HepG2 (cell line): ENCODE measurements around the gene URM1. TPM values are rescaled to one million over a fixed set of nuclear protein-coding genes. Genes with fewer than 3 reads are reported as not detected.

Source experiments
- ATAC-seq: fragments of 200-7000 bp; cut with Tn5 transposase; 3 replicates; pipeline ENCODE4 v1.9.1; 2020; ENCODE audit warnings: mild to moderate bottlenecking, moderate library complexity
- BruUV-seq: library from RNA; stranded (reverse); fragments of 400-500 nt; replicated peaks from 2 replicates; lab custom pipeline; 2021; lab: Mats Ljungman, UMichigan
- CTCF ChIA-PET: fragments of 300-600 bp; formaldehyde crosslinking; extraction: SDS; loops from one replicate; lab custom pipeline; 2021; ENCODE audit warnings: low total read pairs, inconsistent platforms, low intra/inter-chr PET ratio; lab: Yijun Ruan, JAX
- POLR2A ChIA-PET: fragments of 350-600 bp; sonication (Branson Sonifier 250); formaldehyde crosslinking; loops from one replicate; lab custom pipeline; 2020; ENCODE audit warnings: antibody characterized with exemption, inconsistent platforms; lab: Yijun Ruan, JAX
- DNase-seq: peaks from one replicate; pipeline ENCODE4 v3.0.0-alpha.2; 2015; ENCODE audit warnings: low spot score
- FAIRE-seq: peaks from 3 replicates; lab custom pipeline; 2011; peaks lifted over from hg19 to GRCh38; lab: Jason Lieb, UNC
- H2AFZ ChIP-seq: one replicate; pipeline ENCODE4 v1.6.1; 2011; ENCODE audit warnings: low read length, inconsistent platforms
- H3K27ac ChIP-seq: fragments of 300-600 bp; 3 replicates; pipeline ENCODE4 v1.8.0; 2011; ENCODE audit warnings: mixed run types, mild to moderate bottlenecking, mixed read lengths, low read length, inconsistent platforms; ENCODE audit not compliant: insufficient read depth; ENCODE audit errors: extremely low read length
- H3K27me3 ChIP-seq, 2 experiments: fragments of 200-600 bp in 1 of 2; 2 replicates in 1 of 2; 3 replicates in 1 of 2; pipeline versions ENCODE4 v1.6.0 to v1.8.0; 2011; ENCODE audit warnings: low read length in 2 of 2, mild to moderate bottlenecking in 2 of 2, moderate library complexity in 2 of 2, inconsistent platforms in 1 of 2; ENCODE audit not compliant: insufficient read depth in 2 of 2, control insufficient read depth in 1 of 2
- H3K36me3 ChIP-seq, 2 experiments: fragments of 200-600 bp in 1 of 2; replicated peaks in 1 of 2; 2 replicates in 1 of 2; 3 replicates in 1 of 2; pipeline versions ENCODE4 v1.5.1 to v1.8.0; 2011; ENCODE audit warnings: low read length in 2 of 2, inconsistent platforms in 1 of 2; ENCODE audit not compliant: insufficient read depth in 2 of 2, control insufficient read depth in 1 of 2
- H3K4me1 ChIP-seq: 2 replicates; pipeline ENCODE4 v1.5.1; 2012; ENCODE audit warnings: low read length, inconsistent platforms; ENCODE audit not compliant: insufficient read depth
- H3K4me2 ChIP-seq: 2 replicates; pipeline ENCODE4 v1.6.0; 2011; ENCODE audit warnings: low read depth, low read length, inconsistent platforms
- H3K4me3 ChIP-seq, 3 experiments: fragments of 200-600 bp in 1 of 3; sonication (generic), shearing (Covaris generic) in 1 of 3; replicated peaks in 1 of 3; 2 replicates each; pipeline ENCODE4 v1.5.1; 2011 to 2016; ENCODE audit warnings: low read length in 3 of 3, inconsistent platforms in 2 of 3, low read depth in 2 of 3, mild to moderate bottlenecking in 2 of 3, control low read depth in 1 of 3, mixed read lengths in 1 of 3; ENCODE audit not compliant: insufficient read depth in 1 of 3
- H3K79me2 ChIP-seq: one replicate; pipeline ENCODE4 v1.6.1; 2011; ENCODE audit warnings: low read length, inconsistent platforms; ENCODE audit not compliant: insufficient read depth
- H3K9ac ChIP-seq: 2 replicates; pipeline ENCODE4 v1.6.0; 2011; ENCODE audit warnings: mild to moderate bottlenecking, low read depth, low read length, inconsistent platforms; ENCODE audit not compliant: insufficient read depth
- H3K9me3 ChIP-seq: 2 replicates; pipeline ENCODE4 v1.5.1; 2012; ENCODE audit warnings: mild to moderate bottlenecking, low read length
- H4K20me1 ChIP-seq: 2 replicates; pipeline ENCODE4 v1.6.0; 2011; ENCODE audit warnings: inconsistent platforms, mild to moderate bottlenecking, low read length, moderate library complexity; ENCODE audit not compliant: insufficient read depth
- JDP2 ChIP-seq: sonication (generic); formaldehyde crosslinking; IDR thresholded peaks from 2 replicates; pipeline ENCODE4 v1.8.1; 2022; ENCODE audit warnings: missing genetic modification reagents, borderline replicate concordance
- MXI1 ChIP-seq: IDR thresholded peaks from 3 replicates; pipeline ENCODE4 v1.6.1; 2012; ENCODE audit warnings: low read depth, low read length, inconsistent platforms, borderline replicate concordance
- RARA ChIP-seq: IDR thresholded peaks from 2 replicates; pipeline ENCODE4 v1.6.1; 2016; ENCODE audit warnings: missing genetic modification reagents, missing compliant biosample characterization
- ZNF574 ChIP-seq: sonication (generic); formaldehyde crosslinking; IDR thresholded peaks from 2 replicates; pipeline ENCODE4 v1.4.0; 2020; ENCODE audit warnings: missing genetic modification reagents
- ZNF792 ChIP-seq: IDR thresholded peaks from 2 replicates; pipeline ENCODE4 v1.6.1; 2016
- WGBS: methylation state at CpG from one replicate; pipeline ENCODE4 v1.1.6; 2017; ENCODE audit warnings: low lambda C conversion rate; 5-methylcytosine and 5-hydroxymethylcytosine counted together
- in situ Hi-C: cut with HindIII; loops from 2 replicates; pipeline ENCODE4 v1.10.0; 2017; ENCODE audit warnings: low pct_unique_long_range_greater_than_20kb; ENCODE audit not compliant: extremely low pct_ligation_motif_present
- intact Hi-C: fragments of 100-400 bp; cut with micrococcal nuclease; formaldehyde crosslinking; loops from one replicate; pipeline ENCODE4 v1.10.0; 2022; ENCODE audit not compliant: unreplicated experiment
- polyA plus RNA-seq, 8 experiments: library from polyadenylated mRNA; depleted of rRNA in 3 of 8; stranded (reverse) in 7 of 8; unstranded in 1 of 8; fragments of >200 nt; fragmentation: Illumina TruSeq in 4 of 8; extraction: Trizol in 4 of 8; gene quantifications; 2 replicates each; pipeline versions ENCODE4 v1.2.1 to v1.2.3, GENCODE V29; 2011 to 2016; ENCODE audit warnings: low read depth in 4 of 8, missing spikeins in 1 of 8, mixed read lengths in 1 of 8; ENCODE audit not compliant: insufficient read depth in 1 of 8
- total RNA-seq, 5 experiments: library from RNA; depleted of rRNA; stranded (reverse); fragments of >200 nt; fragmentation: Illumina TruSeq; extraction: Trizol; gene quantifications; 2 replicates each; pipeline ENCODE4 v1.2.3, GENCODE V29; 2016; ENCODE audit warnings: low read depth in 1 of 5
- TF ChIP-seq, protein P1 (sequence below): sonication (generic); formaldehyde crosslinking; IDR thresholded peaks from 2 replicates; pipeline ENCODE4 v1.5.1; 2020; ENCODE audit warnings: missing genetic modification reagents, mild to moderate bottlenecking, borderline replicate concordance
- TF ChIP-seq, protein P2 (sequence below): sonication (generic); formaldehyde crosslinking; IDR thresholded peaks from 2 replicates; pipeline ENCODE4 v1.8.1; 2022; ENCODE audit warnings: low read depth, mild to moderate bottlenecking, missing genetic modification reagents

Gene URM1
- total and polyA plus RNA-seq, 2 of the 13 experiments (the other 11 are each of a cell fraction or from before 2014, with no cell fraction given): 37.1 to 41.3 TPM

- H4K20me1 ChIP-seq: no peaks in the 10 kb centered on the region
- H3K9ac ChIP-seq: no peak overlapping the region
- DNase-seq (no peak), ATAC-seq (no peak), FAIRE-seq (no peak)
- no peaks in the 10 kb centered on the region for H3K79me2 ChIP-seq
- ChIA-PET POLR2A (no interaction called here), CTCF (no interaction called here)
- BruUV-seq: no TSS peak
- H3K36me3 ChIP-seq: no peaks in the 10 kb centered on the region
- 97% methylated on average over 13 of the region's 15 CpGs for WGBS
- no peak overlapping the region for H3K27ac ChIP-seq
- peaks cover 15% of the 10 kb centered on the region for H3K4me1 ChIP-seq
- H3K4me2 ChIP-seq: no peak overlapping the region
- in situ Hi-C loops: no loop called here
- H3K4me3 ChIP-seq: no peak overlapping the region
- no peaks in the 10 kb centered on the region for H3K9me3 ChIP-seq
- no peak overlapping the region for H2AFZ ChIP-seq
- peaks cover 3% of the 10 kb centered on the region in 2 experiments; a peak in 2 of 5 replicates for H3K27me3 ChIP-seq
- TF ChIP-seq, protein P1, sequence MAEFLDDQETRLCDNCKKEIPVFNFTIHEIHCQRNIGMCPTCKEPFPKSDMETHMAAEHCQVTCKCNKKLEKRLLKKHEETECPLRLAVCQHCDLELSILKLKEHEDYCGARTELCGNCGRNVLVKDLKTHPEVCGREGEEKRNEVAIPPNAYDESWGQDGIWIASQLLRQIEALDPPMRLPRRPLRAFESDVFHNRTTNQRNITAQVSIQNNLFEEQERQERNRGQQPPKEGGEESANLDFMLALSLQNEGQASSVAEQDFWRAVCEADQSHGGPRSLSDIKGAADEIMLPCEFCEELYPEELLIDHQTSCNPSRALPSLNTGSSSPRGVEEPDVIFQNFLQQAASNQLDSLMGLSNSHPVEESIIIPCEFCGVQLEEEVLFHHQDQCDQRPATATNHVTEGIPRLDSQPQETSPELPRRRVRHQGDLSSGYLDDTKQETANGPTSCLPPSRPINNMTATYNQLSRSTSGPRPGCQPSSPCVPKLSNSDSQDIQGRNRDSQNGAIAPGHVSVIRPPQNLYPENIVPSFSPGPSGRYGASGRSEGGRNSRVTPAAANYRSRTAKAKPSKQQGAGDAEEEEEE (CRISPR knock-in tag): no peak
- intact Hi-C loops: no loop called here
Measured at GRCh38 chr9:128424268-128424780, 53.1 kb downstream of the URM1 start.

GRCh38 chr9:128428644-128429512, 57.7 kb downstream of the URM1 start:
- no peaks in the 10 kb centered on the region for H3K79me2 ChIP-seq
- H4K20me1 ChIP-seq: no peaks in the 10 kb centered on the region
- H3K27ac ChIP-seq: no peak overlapping the region
- no peak overlapping the region for H2AFZ ChIP-seq
- ChIA-PET CTCF (no interaction called here), POLR2A (interaction anchor here (0.8 kb wide), 1 partner anchor 8 kb away, joined by 3 read pairs; the partner anchor contains the start of gene CERCAM)
- H3K4me3 ChIP-seq: no peak overlapping the region
- ATAC-seq (no peak; the same call in 2 of the 3 replicates), DNase-seq (no peak), FAIRE-seq (no peak)
- intact Hi-C loops: no loop called here
- 89% methylated on average over 14 of the region's 22 CpGs for WGBS
- H3K9ac ChIP-seq: no peak overlapping the region
- in situ Hi-C loops: no loop called here
- H3K4me2 ChIP-seq: no peak overlapping the region
- H3K36me3 ChIP-seq: no peaks in the 10 kb centered on the region
- H3K4me1 ChIP-seq: no peaks in the 10 kb centered on the region
- BruUV-seq: no TSS peak
- H3K27me3 ChIP-seq: no peaks in the 10 kb centered on the region
- no peaks in the 10 kb centered on the region for H3K9me3 ChIP-seq
- TF ChIP-seq JDP2 (CRISPR knock-in tag): no peak
- no peak for TF ChIP-seq ZNF574 (CRISPR knock-in tag)
- no peak for TF ChIP-seq RARA (CRISPR knock-in tag)
- TF ChIP-seq MXI1: no peak
- TF ChIP-seq, protein P2, sequence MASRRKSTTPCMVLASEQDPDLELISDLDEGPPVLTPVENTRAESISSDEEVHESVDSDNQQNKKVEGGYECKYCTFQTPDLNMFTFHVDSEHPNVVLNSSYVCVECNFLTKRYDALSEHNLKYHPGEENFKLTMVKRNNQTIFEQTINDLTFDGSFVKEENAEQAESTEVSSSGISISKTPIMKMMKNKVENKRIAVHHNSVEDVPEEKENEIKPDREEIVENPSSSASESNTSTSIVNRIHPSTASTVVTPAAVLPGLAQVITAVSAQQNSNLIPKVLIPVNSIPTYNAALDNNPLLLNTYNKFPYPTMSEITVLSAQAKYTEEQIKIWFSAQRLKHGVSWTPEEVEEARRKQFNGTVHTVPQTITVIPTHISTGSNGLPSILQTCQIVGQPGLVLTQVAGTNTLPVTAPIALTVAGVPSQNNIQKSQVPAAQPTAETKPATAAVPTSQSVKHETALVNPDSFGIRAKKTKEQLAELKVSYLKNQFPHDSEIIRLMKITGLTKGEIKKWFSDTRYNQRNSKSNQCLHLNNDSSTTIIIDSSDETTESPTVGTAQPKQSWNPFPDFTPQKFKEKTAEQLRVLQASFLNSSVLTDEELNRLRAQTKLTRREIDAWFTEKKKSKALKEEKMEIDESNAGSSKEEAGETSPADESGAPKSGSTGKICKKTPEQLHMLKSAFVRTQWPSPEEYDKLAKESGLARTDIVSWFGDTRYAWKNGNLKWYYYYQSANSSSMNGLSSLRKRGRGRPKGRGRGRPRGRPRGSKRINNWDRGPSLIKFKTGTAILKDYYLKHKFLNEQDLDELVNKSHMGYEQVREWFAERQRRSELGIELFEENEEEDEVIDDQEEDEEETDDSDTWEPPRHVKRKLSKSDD (CRISPR knock-in tag): no peak
- no peak for TF ChIP-seq ZNF792 (CRISPR knock-in tag)
